HG02623 (cell line): Measurements from ENCODE around the gene FKRP.

Experiments used
- ATAC-seq: cut with Tn5 transposase; IDR thresholded peaks from one replicate; pipeline ENCODE4 v1.9.1; 2021; ENCODE audit warnings: moderate library complexity; ENCODE audit not compliant: unreplicated experiment

FKRP gene

DNA sequence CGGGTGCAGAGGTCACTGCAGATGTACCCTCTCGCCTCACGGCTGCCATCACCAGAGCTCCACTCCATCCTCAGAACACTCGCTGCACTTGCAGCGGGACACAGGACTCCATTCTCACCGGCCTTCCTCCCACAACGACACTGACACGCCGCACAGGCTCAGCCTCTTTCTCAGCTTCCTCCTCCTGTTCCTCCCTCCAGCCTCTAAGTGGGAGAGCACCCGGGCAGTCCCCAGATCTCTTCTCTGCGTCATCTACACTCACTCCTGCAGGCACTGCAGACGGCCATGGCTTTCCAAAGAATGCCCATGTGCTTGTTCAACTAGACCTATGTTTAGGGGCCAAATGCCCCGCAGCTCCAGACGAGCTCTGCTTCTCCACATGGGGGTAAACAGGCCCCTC lies 14.3 kb upstream of the FKRP start:
- no peak for ATAC-seq

- no peak for ATAC-seq
These were observed 13.5 kb upstream of the FKRP start for GRCh38 chr19:46732172-46732938.

- no peak for ATAC-seq
These were observed 12.7 kb upstream of the FKRP start for GRCh38 chr19:46732966-46733689.

DNA sequence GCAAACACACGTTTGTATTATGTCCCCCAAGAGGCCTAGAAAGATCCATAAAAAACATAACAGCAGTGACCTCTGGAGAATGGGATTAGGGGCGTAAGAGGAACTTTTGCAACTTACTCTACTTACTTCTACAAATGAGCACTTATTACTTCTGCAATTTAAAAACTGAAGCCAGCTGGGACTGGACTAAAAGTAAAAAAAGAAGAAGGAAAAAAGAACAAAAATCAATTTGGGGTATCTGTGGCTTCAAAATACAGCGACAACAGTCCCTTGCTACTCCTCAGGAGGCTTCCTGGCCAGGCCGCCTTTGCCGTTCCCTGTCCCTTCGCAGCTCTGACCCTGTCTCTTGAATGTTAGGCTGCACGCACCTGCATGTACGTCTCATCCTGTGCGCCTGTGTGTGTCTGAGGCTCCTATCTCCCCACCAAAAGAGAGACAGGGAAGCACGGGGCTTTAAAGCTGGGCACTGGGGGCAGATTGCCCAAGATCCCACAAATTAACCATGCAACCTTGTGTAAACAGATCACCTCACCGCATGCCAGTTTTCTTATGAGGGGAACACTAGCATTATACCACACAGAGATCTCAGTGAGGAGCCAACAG lies 12.1 kb upstream of the FKRP start:
- no peak for ATAC-seq

GRCh38 chr19:46736531-46737297 lies 9.1 kb upstream of the FKRP start:
- no peak for ATAC-seq

DNA sequence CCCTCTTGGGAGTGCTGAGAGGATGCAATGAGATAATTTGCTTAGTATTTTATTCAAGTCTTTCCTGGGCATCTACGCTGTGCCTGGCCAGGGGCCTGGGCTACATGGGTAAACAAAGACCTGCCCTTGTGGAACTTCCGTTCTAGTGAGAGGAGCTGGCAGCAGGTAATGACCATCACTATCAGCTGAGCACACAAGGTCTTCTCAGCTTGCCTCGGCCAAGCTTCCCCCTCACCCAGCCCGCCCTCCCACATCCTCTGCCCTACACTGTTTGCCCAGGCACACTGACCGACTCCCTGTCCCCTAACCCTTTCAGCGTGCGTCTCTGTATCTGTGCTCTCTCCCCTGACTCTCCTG lies 8.6 kb upstream of the FKRP start:
- no peak for ATAC-seq

GRCh38 chr19:46737761-46738171 lies 8.1 kb upstream of the FKRP start:
- no peak for ATAC-seq

- no peak for ATAC-seq
These were observed 6.5 kb upstream of the FKRP start for GRCh38 chr19:46739290-46739771.

DNA sequence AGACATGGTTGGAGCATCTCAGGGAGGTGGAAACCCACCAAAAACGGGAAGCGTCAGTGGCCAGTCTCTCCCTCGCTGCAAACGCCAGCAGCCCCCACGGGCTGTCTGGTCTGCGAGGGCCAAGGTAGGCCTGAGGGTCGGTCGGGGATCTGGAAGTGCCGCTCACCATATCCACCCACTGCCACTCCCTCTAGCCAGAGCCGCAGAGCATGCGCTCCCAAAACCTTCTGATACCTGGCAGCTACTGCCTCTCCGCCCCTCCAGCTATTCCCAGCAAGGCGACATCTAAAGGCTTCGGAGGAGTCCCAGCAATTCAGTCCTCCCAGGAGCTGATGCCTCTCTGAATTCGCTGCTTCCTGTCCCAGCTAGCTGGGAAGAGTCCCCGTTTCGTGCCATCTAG lies 4.4 kb upstream of the FKRP start:
- ATAC-seq, result no peak

DNA sequence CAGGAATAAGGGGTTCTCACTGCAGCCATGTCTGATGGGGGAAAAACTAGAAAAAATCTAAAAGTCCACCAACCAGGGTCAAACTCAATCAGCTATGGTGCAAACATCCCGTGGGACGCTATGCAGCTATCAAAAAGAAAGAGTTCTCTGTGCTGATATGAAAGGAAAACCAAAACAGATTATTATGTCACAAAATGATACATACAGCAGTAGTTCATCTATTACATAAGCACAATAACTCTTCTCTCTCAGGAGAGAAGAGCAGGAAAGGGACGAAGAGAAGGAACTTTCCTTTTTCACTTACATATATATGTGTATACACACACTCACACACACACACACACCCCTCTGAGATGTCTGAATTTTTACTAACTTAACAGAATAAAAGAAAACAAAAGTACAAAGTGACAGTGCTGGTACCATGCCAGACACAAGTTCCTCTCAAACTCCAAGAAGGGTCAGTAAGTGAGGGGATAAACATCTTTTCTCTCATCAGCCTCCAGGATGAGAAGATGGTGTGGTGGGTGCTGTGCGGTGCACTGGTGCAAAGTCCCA lies 2.9 kb upstream of the FKRP start:
- ATAC-seq, result no peak

DNA sequence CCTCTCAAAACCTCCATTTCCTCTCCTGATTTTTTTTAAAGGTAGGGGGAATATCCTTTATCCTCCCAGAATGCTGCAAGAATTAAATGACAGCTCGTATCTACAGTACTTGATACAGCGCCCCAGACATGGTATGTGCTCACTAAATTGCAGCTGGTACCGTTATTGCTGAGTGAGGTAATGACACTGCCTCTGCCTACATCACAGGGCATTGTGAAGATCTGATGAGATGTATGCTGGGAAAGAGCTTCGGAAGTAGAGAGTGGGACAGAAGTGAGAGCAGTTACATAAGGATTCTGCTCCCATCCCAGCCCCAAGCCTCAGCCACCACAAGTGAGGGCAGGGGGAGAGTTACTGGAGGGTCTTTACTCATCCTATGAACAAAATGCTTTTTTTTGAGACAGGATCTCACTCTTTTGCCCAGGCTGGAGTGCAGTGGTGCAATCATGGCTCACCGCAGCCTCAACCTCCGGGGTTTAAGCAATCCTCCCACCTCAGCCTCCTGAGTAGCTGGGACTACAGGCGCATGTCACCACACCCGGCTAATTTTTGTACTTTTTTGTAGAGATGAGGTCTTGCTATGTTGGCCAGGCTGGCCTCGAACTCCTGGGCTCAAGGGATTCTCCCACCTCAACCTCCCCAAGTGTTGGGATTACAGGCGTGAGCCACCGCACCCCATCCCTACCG lies 1.7 kb upstream of the FKRP start:
- no peak for ATAC-seq

GRCh38 chr19:46745030-46745429 lies 827 bp upstream of the FKRP start:
- no peak for ATAC-seq

DNA sequence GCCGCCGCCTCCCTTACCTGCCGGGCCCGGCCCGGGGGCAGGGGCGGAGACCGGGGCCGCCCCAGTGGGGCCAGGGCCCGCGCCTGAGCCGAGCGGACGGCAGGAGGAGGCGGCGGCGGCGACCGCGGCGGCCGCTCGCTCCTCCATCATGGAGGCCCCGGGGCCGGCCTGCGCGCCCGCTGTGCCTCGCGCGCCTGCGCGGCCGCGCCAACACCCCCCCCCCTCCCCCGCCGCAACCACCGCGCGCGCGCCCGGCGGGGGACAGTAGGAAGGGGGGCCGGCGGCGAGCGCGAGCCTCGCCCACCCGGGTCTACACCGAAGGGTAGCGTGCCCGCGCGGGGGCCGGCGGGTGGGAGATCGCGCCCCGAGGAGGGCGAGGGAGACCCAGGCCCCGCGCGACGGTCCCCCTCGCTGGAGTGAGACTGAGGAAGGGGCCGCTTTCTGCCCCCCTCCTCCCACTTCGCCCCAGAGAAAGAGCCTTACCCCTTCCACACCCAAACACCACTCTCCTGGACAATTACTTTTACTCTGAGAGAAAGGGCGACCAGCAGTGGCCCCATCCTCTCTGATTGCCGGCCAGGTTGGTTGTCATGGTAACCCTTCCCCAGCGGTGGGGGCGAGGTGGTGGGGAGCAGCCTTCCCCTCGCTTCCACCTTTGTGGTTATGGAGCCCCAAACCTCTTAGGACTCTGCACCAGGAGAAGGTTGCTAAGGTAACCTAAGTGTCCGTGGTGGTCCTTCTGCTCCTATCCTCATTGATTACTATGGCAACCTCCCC lies 612 bp downstream of the FKRP start, which contains the start of gene STRN4:
TSS of gene STRN4 (minus strand) at position 170 of the 777 bp plus-strand sequence. CDS start at position 150, 20 bp downstream.
- peak; percentile 66 for ATAC-seq

GRCh38 chr19:46748325-46749109 lies 2.7 kb downstream of the FKRP start:
- no peak for ATAC-seq

GRCh38 chr19:46753420-46754155 lies 7.7 kb downstream of the FKRP start:
- ATAC-seq, result no peak

- no peak for ATAC-seq
These were observed 9.4 kb downstream of the FKRP start for GRCh38 chr19:46755077-46755852.

DNA sequence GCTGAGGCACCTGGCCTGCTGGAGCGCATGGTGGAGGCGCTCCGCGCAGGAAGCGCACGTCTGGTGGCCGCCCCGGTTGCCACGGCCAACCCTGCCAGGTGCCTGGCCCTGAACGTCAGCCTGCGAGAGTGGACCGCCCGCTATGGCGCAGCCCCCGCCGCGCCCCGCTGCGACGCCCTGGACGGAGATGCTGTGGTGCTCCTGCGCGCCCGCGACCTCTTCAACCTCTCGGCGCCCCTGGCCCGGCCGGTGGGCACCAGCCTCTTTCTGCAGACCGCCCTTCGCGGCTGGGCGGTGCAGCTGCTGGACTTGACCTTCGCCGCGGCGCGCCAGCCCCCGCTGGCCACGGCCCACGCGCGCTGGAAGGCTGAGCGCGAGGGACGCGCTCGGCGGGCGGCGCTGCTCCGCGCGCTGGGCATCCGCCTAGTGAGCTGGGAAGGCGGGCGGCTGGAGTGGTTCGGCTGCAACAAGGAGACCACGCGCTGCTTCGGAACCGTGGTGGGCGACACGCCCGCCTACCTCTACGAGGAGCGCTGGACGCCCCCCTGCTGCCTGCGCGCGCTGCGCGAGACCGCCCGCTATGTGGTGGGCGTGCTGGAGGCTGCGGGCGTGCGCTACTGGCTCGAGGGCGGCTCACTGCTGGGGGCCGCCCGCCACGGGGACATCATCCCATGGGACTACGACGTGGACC lies 10.1 kb downstream of the FKRP start:
- no peak for ATAC-seq
